Retinal pigment epithelial cell (primary cell): ENCODE data around the gene ISG20L2.
A peak's percentile ranks its signal among the peaks of the same experiment; 100 is the strongest.
"Not testable (repeated sequence)": the region's sequence is repeated elsewhere in the genome, so short reads cannot be mapped to it uniquely, and the experiment has no call there.

Experiments
- DNase-seq: peaks from one replicate; pipeline ENCODE4 v3.0.0-alpha.2; 2010; ENCODE audit warnings: low read depth
- H3K4me3 ChIP-seq: 2 replicates; pipeline ENCODE4 v1.5.1; 2011; ENCODE audit warnings: mild to moderate bottlenecking, low read length, control low read depth, moderate library complexity
- CTCF ChIP-seq: conservative IDR thresholded peaks from 2 replicates; pipeline ENCODE4 v1.5.1; 2011; ENCODE audit warnings: low read depth, low read length, control low read depth, inconsistent platforms

Gene ISG20L2

GRCh38 chr1:156760796-156761104 is 32.2 kb upstream of the ISG20L2 start:
- no peak for TF ChIP-seq CTCF
- DNase-seq = no peak
- H3K4me3 ChIP-seq = no peak overlapping the region

DNA sequence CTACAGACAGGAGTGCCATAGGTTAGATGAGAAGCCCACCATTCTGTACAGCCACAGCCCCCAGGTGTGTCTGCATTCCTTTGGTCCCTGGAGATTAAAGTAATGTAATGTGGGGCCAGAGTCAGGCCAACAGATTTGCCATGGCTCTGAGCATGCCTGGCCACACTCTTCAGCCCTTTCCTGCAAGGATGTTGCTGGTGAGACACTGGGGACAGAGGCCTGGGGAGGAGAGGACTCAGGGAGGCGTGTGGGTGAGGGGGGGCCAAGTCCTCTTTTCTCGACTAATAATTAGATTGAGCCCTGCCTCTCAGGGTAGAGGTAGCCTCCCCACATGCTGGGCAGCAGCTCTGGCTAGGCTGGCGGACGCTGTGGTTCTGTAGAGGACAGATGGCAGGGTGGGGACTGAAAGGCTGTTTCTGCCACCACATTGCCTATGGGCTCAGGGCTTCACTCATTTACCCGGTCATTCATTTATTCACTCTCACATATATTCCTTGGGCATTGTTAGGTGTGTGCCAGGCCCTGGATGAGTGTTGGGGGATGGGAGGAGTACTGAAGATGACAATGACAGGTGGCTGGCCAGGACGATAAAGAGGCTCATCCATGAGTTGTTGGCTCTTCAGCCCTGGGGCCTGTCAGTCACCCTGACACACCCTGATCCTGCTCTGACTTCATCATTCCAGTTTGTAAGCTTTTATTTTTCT is 31.7 kb upstream of the ISG20L2 start:
- no peak for DNase-seq
- TF ChIP-seq CTCF = no peak
- no peak overlapping the region for H3K4me3 ChIP-seq

GRCh38 chr1:156757572-156758253 is 29.1 kb upstream of the ISG20L2 start:
- not testable (repeated sequence) for DNase-seq, H3K4me3 ChIP-seq

- no peak for TF ChIP-seq CTCF
- H3K4me3 ChIP-seq = no peak overlapping the region
These were observed 27.8 kb upstream of the ISG20L2 start for GRCh38 chr1:156756355-156756754.

DNA sequence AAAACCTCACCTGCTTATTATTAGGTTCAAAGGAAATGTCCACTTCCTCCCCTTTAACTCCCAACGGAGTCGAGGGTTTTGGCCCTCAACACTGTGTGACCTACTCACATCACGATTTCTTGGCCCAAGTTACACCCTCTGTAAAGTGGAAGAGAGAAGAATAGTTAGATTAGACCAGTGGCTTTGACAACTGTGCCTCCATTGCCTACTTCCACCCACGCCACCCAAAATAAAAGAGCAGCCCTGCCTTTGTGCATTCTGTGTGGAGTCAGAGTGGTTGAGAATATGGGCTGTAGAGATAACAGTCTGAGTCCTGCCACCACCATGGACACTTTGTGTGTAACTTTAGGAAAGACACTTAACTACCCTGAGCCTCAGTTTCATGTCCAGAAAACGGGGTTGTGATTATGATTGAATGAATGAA is 27.0 kb upstream of the ISG20L2 start:
- no peak for DNase-seq
- TF ChIP-seq CTCF = no peak
- H3K4me3 ChIP-seq = no peak overlapping the region

More at GRCh38 chr1:156756355-156756754, 27.8 kb upstream of the ISG20L2 start:
- no peak for DNase-seq

DNA sequence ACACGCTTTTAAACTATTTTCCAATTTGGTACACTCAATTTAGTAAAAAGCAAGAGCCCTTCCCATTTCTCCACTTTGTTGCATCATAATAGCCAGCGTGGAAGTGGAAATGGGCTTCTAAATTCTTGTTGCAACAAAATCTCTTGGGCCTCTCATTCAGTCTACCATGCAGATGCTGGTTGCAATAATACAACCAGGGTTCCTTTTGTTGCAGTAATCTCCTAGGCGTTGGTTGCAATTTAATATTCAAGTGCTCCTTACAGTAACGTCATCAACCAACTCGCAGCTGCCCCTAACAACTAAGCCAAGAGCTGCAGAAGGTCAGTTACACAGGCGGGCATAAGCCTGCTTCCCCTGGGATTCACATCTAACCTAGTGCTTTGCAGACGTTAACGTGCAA is 25.7 kb upstream of the ISG20L2 start:
- no peak for TF ChIP-seq CTCF
- H3K4me3 ChIP-seq = no peak overlapping the region
- no peak for DNase-seq

DNA sequence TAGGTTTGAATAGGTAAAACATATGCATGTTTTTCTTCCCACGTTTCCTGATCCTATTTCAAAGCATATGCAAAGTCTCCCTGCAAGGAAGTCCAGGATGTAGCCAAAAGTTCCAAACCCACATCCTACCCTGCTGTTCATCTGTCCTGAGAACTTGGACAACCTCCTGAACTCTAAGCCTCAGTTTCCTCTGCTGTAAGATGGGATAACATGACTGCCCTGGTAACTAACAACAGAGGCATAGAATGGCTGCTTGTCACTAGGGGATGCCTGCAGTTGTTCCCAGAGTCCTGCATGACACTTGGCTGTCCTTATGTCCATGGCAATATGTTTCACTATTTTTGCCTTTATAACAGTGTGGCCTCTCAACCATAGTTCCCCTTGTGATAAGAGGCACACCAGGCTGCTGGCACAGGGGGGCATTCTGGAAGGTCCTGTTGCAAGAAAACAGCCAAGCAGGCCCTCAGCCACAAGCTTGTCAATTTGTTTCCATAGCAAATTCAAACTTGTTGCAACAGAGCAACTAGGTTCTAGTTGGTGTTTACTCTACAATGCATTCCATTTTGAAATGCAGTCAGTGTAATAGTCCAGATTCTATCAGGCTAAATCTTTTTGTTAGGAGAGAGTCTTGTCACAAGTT is 24.4 kb upstream of the ISG20L2 start:
- no peak for TF ChIP-seq CTCF
- no peak for DNase-seq
- H3K4me3 ChIP-seq = peak overlapping the region; percentile 93
